Adrenal gland (tissue), 12 donors: Measurements from ENCODE around the gene GUCA2A. TPM values are rescaled to one million over a fixed set of nuclear protein-coding genes. Genes with fewer than 3 reads are reported as not detected.

Experiments used
- DNase-seq, 7 donors: peaks; one replicate each; pipeline ENCODE4 v3.0.0-alpha.2; 2019 to 2020
- H3K27ac ChIP-seq, 5 donors: fragments of 200-600 bp; sonication (generic) in 4 of 5; 1 replicate in 3 of 5; 2 replicates in 2 of 5; pipeline versions ENCODE4 v1.5.1 to v1.8.0; 2016 to 2020; ENCODE audit warnings: mild to moderate bottlenecking in 1 of 5
- H3K27me3 ChIP-seq: fragments of 200-600 bp; 2 replicates; pipeline ENCODE4 v1.8.0; 2021
- H3K36me3 ChIP-seq, 2 donors: fragments of 200-600 bp; replicated peaks in 1 of 2; 1 replicate in 1 of 2; 2 replicates in 1 of 2; pipeline versions ENCODE4 v1.5.1 to v1.8.0; 2018 to 2022
- H3K4me1 ChIP-seq, 2 donors: fragments of 200-600 bp; replicated peaks in 1 of 2; 1 replicate in 1 of 2; 2 replicates in 1 of 2; pipeline versions ENCODE4 v1.5.1 to v1.8.0; 2018 to 2021
- H3K4me3 ChIP-seq, 4 donors: fragments of 200-600 bp; sonication (generic) in 3 of 4; one replicate each; pipeline ENCODE4 v1.5.1; 2016 to 2018
- H3K9me3 ChIP-seq, 3 donors: fragments of 200-600 bp; sonication (generic) in 1 of 3; replicated peaks in 1 of 3; 1 replicate in 2 of 3; 2 replicates in 1 of 3; pipeline versions ENCODE4 v1.5.1 to v1.8.0; 2016 to 2021
- CTCF ChIP-seq, 6 experiments: fragments of 450-650 bp in 4 of 6; fragments of 200-600 bp in 2 of 6; sonication (generic) in 1 of 6; IDR thresholded peaks; 1 replicate in 5 of 6; 2 replicates in 1 of 6; pipeline versions ENCODE4 v1.5.1 to v1.8.0; 2016 to 2021; ENCODE audit warnings: antibody characterized with exemption in 6 of 6, mild to moderate bottlenecking in 2 of 6, moderate library complexity in 1 of 6
- POLR2A ChIP-seq, 2 donors: fragments of 450-650 bp; IDR thresholded peaks; one replicate each; pipeline ENCODE4 v1.6.1; 2017; ENCODE audit warnings: antibody characterized with exemption in 2 of 2, mild to moderate bottlenecking in 2 of 2, moderate library complexity in 1 of 2
- WGBS, 4 donors: extraction: QIAGEN DNeasy Blood & Tissue Kit in 2 of 4; methylation state at CpG; one replicate each; pipeline versions ENCODE4 v1.1.5 to v1.1.7; 2013 to 2017; 5-methylcytosine and 5-hydroxymethylcytosine counted together
- intact Hi-C, 2 donors: fragments of 100-400 bp; cut with DNase I; formaldehyde crosslinking; loops; one replicate each; pipeline versions ENCODE4 v1.14.1 to v1.15.0; 2022 to 2023
- polyA plus RNA-seq, 3 donors: library from polyadenylated mRNA; stranded (reverse); fragments of 200-250 nt in 2 of 3; fragments of 350-450 nt in 1 of 3; fragmentation: Illumina TruSeq in 1 of 3; extraction: RNeasy Lipid Tissue Mini Kit (QIAGEN cat#74804) in 1 of 3; gene quantifications; one replicate each; pipeline ENCODE4 v1.2.3, GENCODE V29; 2013 to 2014
- total RNA-seq, 9 donors: library from RNA; depleted of rRNA in 4 of 9; stranded (reverse); fragments of >200 nt in 4 of 9; fragments of 120-200 nt in 1 of 9; fragmentation: NEBNext Ultra II Directional in 1 of 9; extraction: Animal tissue kit (Norgen Biotek cat#: 25700) in 1 of 9; gene quantifications; one replicate each; pipeline versions ENCODE4 v1.1.0 to v1.2.4, GENCODE V29; 2013 to 2023
- donor health status: healthy with polysubstance abuse.
- donor health status: Bipolar disorder and iron deficiency.
- donor health status: DM: yes; HTN: yes; CAD: no.
- donor health status: DM: no; HTN: no; CAD: no.
- donor health status: DM: no; HTN: no; CAD: no.
- donor health status: DM: yes; HTN: yes; CAD: no.

The GUCA2A gene
- total and polyA plus RNA-seq, 12 donors, result 0.61 TPM; not detected in 11

DNA sequence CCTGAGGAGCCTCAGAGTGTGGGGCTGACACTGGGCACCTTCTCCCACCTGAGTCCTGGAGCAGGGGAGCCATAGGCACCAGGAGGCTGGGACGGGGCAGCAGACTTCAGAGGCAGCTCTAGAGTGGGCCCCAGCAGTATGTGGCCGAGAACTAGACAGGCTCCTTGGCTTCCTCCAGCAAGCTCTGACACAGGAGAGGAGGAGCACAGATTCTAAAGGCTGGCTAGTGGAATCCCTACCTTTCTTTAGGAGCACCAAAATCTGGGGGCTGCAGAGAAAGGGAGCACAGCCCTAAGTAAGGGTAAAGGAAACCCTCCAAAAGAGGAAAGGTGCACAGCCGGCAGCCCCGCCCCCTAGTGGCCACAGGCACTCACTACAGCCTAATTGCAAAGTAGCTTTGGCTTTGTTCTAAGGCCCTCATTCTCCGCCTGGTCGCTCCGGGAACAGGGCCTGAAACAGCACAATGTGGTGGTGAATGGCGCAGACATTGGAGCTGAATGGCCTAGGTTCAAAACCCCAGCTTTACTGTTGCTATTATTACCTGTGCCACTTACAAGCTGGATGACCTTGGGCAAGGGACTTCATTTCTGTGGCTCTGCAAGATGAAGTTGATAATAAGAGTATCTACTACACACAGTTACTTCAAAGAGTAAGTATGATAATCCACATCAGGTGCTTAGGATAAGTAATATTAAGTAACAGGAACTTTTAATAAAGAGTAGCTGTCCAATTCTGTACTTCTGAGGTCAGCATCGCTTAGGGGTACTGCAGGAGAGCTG lies 8.8 kb upstream of the GUCA2A start:
- Histone ChIP-seq H3K27ac (peak overlapping the region; percentile 3 to 79 (median 67)), H3K4me3 (no peak overlapping the region), H3K4me1 (peaks cover 21 to 41% of the 10 kb centered on the region in 2 donors), H3K36me3 (no peaks in the 10 kb centered on the region), H3K27me3 (no peaks in the 10 kb centered on the region), H3K9me3 (no peaks in the 10 kb centered on the region)
- peak; percentile 53 to 82 (median 66) for DNase-seq
- 43 to 54% (median 45%) methylated on average over 8 to 9 of the region's 9 CpGs for WGBS, 4 donors
- TF ChIP-seq CTCF (IDR thresholded peaks at IDR 0.05) (peak; percentile 83 to 96 (median 92)), POLR2A (IDR thresholded peaks at IDR 0.05) (no peak)
- intact Hi-C loops, result loop anchor here (10.0 kb wide), 2 partner anchors 161 to 291 kb away; partner anchors contain the start of genes CCDC30 (in 1 of the 2) and FOXJ3 (in 1 of the 2)

DNA sequence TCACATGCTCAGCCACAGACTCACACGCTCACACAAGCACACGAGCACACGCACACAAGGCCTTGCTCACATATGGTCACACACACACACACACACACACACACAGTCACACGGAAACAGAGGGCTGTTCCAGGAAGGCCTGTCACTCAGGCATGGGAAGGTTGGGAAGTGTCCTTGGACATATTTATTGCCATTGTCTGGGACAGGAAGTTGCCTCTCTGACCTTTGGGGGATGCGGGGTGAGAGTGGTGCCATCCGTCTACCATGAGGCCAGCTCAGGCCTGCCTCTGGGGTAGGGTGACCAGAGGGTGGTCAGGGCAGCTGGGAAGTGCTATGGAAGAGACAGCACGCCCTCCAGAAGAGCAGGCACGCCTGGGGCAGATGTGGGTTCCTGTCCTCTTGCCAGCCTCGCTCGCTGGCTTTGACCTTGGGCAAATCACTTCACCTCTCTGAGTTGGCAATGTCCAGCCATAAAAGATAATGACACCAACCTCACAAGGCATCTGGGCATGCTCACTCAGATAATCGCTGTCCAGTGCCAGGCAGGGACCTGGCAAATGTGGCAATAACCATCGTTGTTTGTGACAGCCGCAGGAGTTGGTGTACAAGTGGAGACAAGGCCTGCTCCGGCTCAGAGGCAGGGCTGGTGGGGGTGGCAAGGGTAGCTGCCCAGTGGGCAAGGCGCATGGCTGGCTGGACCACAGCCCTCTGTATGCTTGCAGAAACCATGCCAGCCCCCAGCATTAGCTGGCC lies 8.0 kb upstream of the GUCA2A start:
- DNase-seq, result peak; percentile 77 to 91 (median 89)

DNA sequence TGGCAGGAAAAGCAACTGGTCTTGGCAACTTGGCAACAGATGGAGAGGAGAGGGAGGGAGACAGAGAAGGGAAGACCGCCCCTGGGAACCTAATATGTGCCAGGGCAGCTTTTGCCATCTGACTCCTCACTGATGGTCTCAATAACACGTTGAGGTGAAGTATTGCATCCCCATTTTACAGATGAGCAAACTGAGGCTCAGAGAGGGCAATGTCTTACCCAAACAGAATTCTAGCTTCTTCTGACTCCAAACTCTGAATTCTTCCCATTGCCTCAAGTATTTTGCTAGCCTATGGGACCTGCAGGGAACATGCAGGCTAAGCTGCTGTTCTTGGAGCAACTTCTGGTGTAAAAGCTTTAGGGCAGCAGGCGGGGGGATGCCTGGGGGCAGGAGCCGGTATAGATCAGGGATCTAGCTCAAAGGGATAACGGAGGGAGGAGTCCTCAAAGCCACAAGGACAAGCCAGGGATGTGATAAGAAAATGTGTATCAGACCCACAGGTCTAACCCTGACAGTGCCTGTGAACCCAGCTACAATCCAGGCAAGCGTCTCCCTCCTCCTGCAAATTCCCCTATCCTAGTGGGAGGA lies 7.2 kb upstream of the GUCA2A start:
- H3K4me1 ChIP-seq, result peaks cover 21 to 29% of the 10 kb centered on the region in 2 donors
- H3K9me3 ChIP-seq, result no peaks in the 10 kb centered on the region
- 38 to 60% (median 46%) methylated on average over 6 of the region's 6 CpGs for WGBS, 4 donors
- H3K27ac ChIP-seq, result peak overlapping the region in 4 of 5 donors; percentile 24 to 79 (median 72)
- no peak overlapping the region for H3K4me3 ChIP-seq
- no peak for TF ChIP-seq CTCF (IDR thresholded peaks at IDR 0.05)
- no peak for TF ChIP-seq POLR2A (IDR thresholded peaks at IDR 0.05)
- intact Hi-C loops, result loop anchor here (10.0 kb wide), 2 partner anchors 163 to 293 kb away; partner anchors contain the start of genes CCDC30 (in 1 of the 2) and FOXJ3 (in 1 of the 2)
- H3K36me3 ChIP-seq, result no peaks in the 10 kb centered on the region
- no peaks in the 10 kb centered on the region for H3K27me3 ChIP-seq
- no peak for DNase-seq

More for the DNA sequence above, 8.0 kb upstream of the GUCA2A start:
- Histone ChIP-seq H3K4me3 (no peak overlapping the region), H3K27ac (peak overlapping the region; percentile 3 to 79 (median 67)), H3K4me1 (peaks cover 21 to 33% of the 10 kb centered on the region in 2 donors), H3K27me3 (no peaks in the 10 kb centered on the region), H3K9me3 (no peaks in the 10 kb centered on the region), H3K36me3 (no peaks in the 10 kb centered on the region)
- intact Hi-C loops, result loop anchor here (10.0 kb wide), 2 partner anchors 162 to 292 kb away; partner anchors contain the start of genes CCDC30 (in 1 of the 2) and FOXJ3 (in 1 of the 2)
- TF ChIP-seq POLR2A (IDR thresholded peaks at IDR 0.05), result peak; percentile 13 to 16
- TF ChIP-seq CTCF (IDR thresholded peaks at IDR 0.05), result no peak
- WGBS, 4 donors, result 19 to 34% (median 28%) methylated on average over 10 to 15 of the region's 15 CpGs
